ENCODE results near the gene CEACAM18. TPM values are rescaled to one million over a fixed set of nuclear protein-coding genes. Genes with fewer than 3 reads are reported as not detected.

CEACAM18 gene
- total RNA-seq = not detected in 2 replicates

DNA sequence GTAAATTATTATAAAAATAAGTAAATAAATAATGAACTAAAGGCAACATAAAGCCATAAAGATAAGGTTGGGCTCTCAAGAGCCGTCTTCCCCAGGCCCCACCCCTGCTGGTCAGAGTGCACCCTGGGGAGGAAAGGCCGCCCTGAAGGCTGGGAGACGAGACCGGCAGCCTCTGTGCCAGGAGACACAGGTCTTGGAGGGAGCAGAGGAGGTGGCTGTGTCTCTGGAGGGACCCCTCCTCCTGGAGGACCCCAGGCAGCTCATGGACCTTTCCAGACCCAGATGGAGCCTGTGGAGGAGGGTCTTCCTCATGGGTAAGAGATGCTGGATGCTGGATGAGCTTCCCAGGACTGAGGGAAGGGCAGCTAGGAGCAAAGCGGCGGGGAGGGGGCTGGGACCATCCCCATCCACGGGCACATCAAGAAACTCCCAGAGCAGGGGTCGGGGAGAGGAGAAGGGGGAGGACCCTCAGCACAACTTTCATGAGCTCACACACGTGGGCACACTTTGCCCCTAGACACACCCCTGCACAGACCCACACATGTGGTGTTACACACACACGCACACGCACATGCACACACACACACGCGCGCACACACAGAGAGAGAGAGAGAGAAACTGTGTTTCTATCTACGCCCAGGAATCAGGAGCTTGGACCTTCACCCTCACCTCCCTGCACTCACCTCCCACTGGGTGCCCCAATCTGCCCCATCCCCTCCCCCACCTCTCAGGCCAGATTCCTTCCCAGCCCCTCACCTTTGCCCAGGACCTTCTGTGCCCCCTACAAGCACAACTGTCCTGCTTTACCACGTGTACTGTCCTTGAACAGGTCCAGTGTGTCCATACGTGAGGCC is at the start of gene CEACAM18:
Gene CEACAM18, plus strand, starts transcription at position 159 of the 854 bp plus-strand sequence.

DNA sequence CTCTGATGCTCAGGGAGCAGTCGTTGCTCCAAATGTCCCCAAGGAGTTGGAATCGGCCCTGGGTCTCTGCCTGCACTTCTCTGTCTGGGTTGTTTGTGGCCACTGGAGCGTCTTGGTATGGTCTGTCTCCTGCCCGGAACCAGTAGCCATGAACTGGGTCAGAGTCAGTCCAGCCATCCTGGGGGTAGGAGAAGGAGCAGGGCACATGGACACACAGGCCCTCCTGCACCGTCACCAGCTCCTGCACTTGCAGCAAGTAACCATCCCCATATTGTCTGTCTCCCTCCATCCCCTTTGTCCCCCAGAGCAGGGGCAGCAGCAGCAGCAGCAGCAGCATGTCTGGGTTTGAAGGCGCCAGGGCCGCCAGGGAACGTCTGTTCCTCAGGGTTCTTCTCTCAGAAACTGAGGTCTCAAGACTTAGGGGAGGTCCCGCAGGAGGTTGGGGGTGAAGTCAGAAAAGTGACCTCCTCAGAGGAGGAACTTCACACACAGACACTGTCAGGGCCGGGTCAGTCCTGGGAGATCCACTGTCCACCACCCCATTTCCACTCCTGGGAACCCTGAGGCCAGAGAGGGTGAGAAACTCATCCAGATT is 20.2 kb upstream of the CEACAM18 start, which contains the start of gene SIGLEC8:
Gene SIGLEC8, minus strand, starts transcription at position 404 of the 595 bp plus-strand sequence. Its CDS starts 67 bp downstream, at position 337.

DNA sequence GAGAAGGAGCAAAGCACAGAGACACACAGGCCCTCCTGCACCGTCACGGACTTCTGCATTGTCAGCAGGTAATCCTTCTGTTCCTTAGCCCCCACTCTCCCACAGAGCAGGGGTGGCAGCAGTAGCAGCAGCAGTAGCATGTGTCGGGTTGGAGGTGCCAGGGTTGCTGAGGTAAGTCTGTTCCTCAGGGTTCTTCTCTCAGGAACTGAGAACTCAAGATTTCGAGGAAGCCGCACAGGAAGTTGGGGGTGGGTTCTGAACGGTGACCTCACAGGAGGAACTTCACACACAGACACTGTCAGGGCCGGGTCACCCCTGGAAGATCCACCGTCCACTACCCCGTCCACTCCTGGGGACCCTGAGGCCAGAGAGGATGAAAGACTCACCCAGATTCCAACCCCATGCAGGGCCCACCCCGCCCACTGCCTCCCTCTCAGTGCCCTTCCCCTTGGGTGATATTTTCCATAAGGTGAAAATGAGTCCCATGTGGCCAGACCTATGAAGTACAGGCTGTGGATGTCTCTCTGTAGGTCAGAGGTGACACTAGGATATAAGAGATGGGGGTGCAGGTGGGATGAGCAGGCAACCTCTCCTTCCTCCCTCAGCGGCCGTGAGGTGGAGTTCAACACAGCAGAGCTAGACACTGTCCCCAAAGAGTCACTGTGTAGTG is 23.4 kb downstream of the CEACAM18 start, which contains the start of gene SIGLEC12:
Gene SIGLEC12, minus strand, starts transcription at position 207 of the 670 bp plus-strand sequence. Its CDS starts 67 bp downstream, at position 140.

DNA sequence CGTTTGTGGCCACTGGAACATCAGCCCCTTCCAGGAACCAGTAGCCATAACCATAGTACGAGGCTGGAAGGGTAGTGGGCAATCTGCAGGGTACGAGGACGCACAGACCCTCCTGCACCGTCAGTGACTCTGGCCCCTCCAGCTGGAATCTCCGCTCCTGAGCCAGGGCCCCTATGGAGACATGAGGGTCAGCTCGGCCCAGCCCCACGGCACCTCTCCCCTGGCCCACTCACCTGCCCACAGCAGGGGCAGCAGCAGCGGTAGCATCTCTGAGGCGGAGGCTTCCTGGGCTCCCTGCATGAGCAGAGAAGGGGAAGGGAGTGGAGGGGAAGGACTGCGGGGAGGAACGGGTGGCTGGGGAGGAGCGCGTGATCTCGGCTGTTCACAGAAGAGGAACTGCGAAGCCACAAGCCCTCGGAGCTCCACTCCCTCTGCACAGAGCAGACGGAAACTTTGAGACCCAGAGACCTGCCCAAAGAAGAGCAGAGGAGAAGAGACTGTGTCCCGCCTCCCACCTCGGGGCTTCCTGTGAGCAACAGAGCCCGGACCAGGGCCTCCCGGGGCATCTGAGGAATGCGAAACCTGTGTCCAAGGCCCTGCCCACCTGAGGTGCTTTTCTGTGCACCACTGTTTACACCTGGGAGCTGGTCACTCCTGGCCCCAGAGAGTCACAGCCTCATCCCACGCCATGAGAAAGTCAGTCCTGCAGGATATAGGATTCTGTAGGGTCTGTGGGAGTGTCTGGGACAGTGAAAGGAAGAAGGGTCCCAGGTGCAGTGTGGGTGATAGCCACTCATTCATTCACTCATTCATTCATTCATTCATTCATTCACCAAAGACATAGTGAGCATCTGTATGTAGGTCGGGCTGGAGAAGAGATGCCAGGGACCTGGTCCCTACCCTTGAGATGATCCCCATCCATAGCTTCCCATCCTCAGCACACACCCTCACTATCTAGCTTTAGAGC is 53.3 kb downstream of the CEACAM18 start, which contains the start of gene SIGLEC6:
Gene SIGLEC6, minus strand, starts transcription at position 322 of the 967 bp plus-strand sequence. Its CDS starts 22 bp downstream, at position 300.

Other genes with a start within 250 kb of the CEACAM18 start
- not detected in 2 replicates for gene SIGLECL1, start 227.5 kb upstream of the CEACAM18 start, total RNA-seq
- not detected in 2 replicates for gene IGLON5, start 166.9 kb upstream of the CEACAM18 start, total RNA-seq
- gene VSIG10L, start 136.4 kb upstream of the CEACAM18 start, total RNA-seq = 0.21 and 1.4 TPM in 2 replicates
- gene ETFB, start 112.2 kb upstream of the CEACAM18 start, total RNA-seq = 50.3 and 93.5 TPM in 2 replicates
- not detected in 2 replicates for gene CLDND2, start 109.5 kb upstream of the CEACAM18 start, total RNA-seq
- gene NKG7, start 105.9 kb upstream of the CEACAM18 start, total RNA-seq = not detected in 2 replicates
- gene LIM2, start 90.6 kb upstream of the CEACAM18 start, total RNA-seq = not detected in 2 replicates
- not detected in 2 replicates for gene C19orf84, start 87.9 kb upstream of the CEACAM18 start, total RNA-seq
- not detected in 2 replicates for gene SIGLEC10, start 60.9 kb upstream of the CEACAM18 start, total RNA-seq
- gene SIGLEC8, start 20.1 kb upstream of the CEACAM18 start, total RNA-seq = not detected in 2 replicates
- gene SIGLEC12, start 23.3 kb downstream of the CEACAM18 start, total RNA-seq = not detected in 2 replicates
- gene SIGLEC6, start 53.1 kb downstream of the CEACAM18 start, total RNA-seq = not detected in 2 replicates
- 1.7 and 1.9 TPM in 2 replicates for gene ZNF175, start 92.7 kb downstream of the CEACAM18 start, total RNA-seq
- not detected in 2 replicates for gene SIGLEC5, start 151.9 kb downstream of the CEACAM18 start, total RNA-seq
- gene SIGLEC14, start 168.3 kb downstream of the CEACAM18 start, total RNA-seq = not detected in 2 replicates
- gene SPACA6, start 214.8 kb downstream of the CEACAM18 start, total RNA-seq = 3.4 TPM in 1 of 2 replicates, not detected in the other
- 2.2 TPM in 1 of 2 replicates, not detected in the other for gene HAS1, start 245.5 kb downstream of the CEACAM18 start, total RNA-seq

Data from tracheal epithelial cell (primary cell).